Neural progenitor cell (in vitro differentiated cells): ENCODE measurements around the gene LRRC8D. TPM values are rescaled to one million over a fixed set of nuclear protein-coding genes. Genes with fewer than 3 reads are reported as not detected.

Source experiments
- DNase-seq: peaks from one replicate; pipeline ENCODE4 v3.0.0-alpha.2; 2016; ENCODE audit warnings: low spot score
- H2AFZ ChIP-seq: fragments of 200-600 bp; sonication (generic); replicated peaks from 2 replicates; pipeline ENCODE4 v1.6.1; 2016; ENCODE audit warnings: antibody characterized with exemption
- H3F3A ChIP-seq: fragments of 200-600 bp; sonication (generic); 2 replicates; pipeline ENCODE4 v1.6.1; 2016; ENCODE audit warnings: antibody characterized with exemption, low read depth
- H3K27ac ChIP-seq: fragments of 200-600 bp; sonication (generic); 2 replicates; pipeline ENCODE4 v1.5.1; 2016; ENCODE audit warnings: mild to moderate bottlenecking
- H3K27me3 ChIP-seq: fragments of 200-600 bp; sonication (generic); 2 replicates; pipeline ENCODE4 v1.6.1; 2016; ENCODE audit warnings: mild to moderate bottlenecking, moderate library complexity
- H3K36me3 ChIP-seq: fragments of 200-600 bp; sonication (generic); 2 replicates; pipeline ENCODE4 v1.5.1; 2016
- H3K4me1 ChIP-seq: fragments of 200-600 bp; sonication (generic); 2 replicates; pipeline ENCODE4 v1.6.1; 2016; ENCODE audit warnings: mixed run types
- H3K4me2 ChIP-seq: fragments of 200-600 bp; sonication (generic); 2 replicates; pipeline ENCODE4 v1.6.1; 2016
- H3K4me3 ChIP-seq: fragments of 200-600 bp; sonication (generic); 2 replicates; pipeline ENCODE4 v1.5.1; 2016
- H3K79me2 ChIP-seq: fragments of 200-600 bp; sonication (generic); 2 replicates; pipeline ENCODE4 v1.6.1; 2016; ENCODE audit warnings: low read depth
- H3K9ac ChIP-seq: fragments of 200-600 bp; sonication (generic); 2 replicates; pipeline ENCODE4 v1.6.1; 2016
- H3K9me3 ChIP-seq: fragments of 200-600 bp; sonication (generic); 2 replicates; pipeline ENCODE4 v1.5.1; 2016; ENCODE audit warnings: low read depth
- H4K20me1 ChIP-seq: fragments of 200-600 bp; sonication (generic); 2 replicates; pipeline ENCODE4 v1.6.1; 2016; ENCODE audit warnings: low read depth
- H3K27ac Mint-ChIP-seq: 3 replicates; pipeline ENCODE4 v1.8.0; 2021; ENCODE audit warnings: mixed read lengths
- H3K27me3 Mint-ChIP-seq: 2 replicates; pipeline ENCODE4 v1.8.0; 2022; ENCODE audit warnings: low read depth, mild to moderate bottlenecking, inconsistent platforms, moderate library complexity, mixed read lengths; ENCODE audit not compliant: insufficient read depth
- H3K36me3 Mint-ChIP-seq: 3 replicates; pipeline ENCODE4 v1.8.0; 2021; ENCODE audit warnings: mixed read lengths
- H3K4me1 Mint-ChIP-seq: 3 replicates; pipeline ENCODE4 v1.8.0; 2021; ENCODE audit warnings: mixed read lengths
- H3K4me3 Mint-ChIP-seq: 3 replicates; pipeline ENCODE4 v1.8.0; 2021; ENCODE audit warnings: mild to moderate bottlenecking, moderate library complexity, mixed read lengths
- H3K9me3 Mint-ChIP-seq: 3 replicates; pipeline ENCODE4 v1.8.0; 2020; ENCODE audit warnings: mixed read lengths
- EZH2 ChIP-seq: fragments of 200-600 bp; sonication (generic); IDR thresholded peaks from 2 replicates; pipeline ENCODE4 v1.6.1; 2017; ENCODE audit warnings: antibody characterized with exemption, mild to moderate bottlenecking, moderate library complexity
- EZH2phosphoT487 ChIP-seq: fragments of 200-600 bp; sonication (generic); IDR thresholded peaks from 2 replicates; pipeline ENCODE4 v1.6.1; 2017; ENCODE audit warnings: antibody characterized with exemption
- total RNA-seq: library from RNA; depleted of rRNA; stranded (reverse); fragments of >200 nt; gene quantifications from 2 replicates; pipeline ENCODE4 v1.2.3, GENCODE V29; 2015; ENCODE audit warnings: low replicate concordance
- TF ChIP-seq, protein P1 (sequence below): fragments of 200-600 bp; sonication (generic); IDR thresholded peaks from 2 replicates; pipeline ENCODE4 v1.5.1; 2017; ENCODE audit warnings: antibody characterized with exemption, mild to moderate bottlenecking

The LRRC8D gene
- total RNA-seq, 1 donor from 2014 or later = 55.7 TPM

DNA sequence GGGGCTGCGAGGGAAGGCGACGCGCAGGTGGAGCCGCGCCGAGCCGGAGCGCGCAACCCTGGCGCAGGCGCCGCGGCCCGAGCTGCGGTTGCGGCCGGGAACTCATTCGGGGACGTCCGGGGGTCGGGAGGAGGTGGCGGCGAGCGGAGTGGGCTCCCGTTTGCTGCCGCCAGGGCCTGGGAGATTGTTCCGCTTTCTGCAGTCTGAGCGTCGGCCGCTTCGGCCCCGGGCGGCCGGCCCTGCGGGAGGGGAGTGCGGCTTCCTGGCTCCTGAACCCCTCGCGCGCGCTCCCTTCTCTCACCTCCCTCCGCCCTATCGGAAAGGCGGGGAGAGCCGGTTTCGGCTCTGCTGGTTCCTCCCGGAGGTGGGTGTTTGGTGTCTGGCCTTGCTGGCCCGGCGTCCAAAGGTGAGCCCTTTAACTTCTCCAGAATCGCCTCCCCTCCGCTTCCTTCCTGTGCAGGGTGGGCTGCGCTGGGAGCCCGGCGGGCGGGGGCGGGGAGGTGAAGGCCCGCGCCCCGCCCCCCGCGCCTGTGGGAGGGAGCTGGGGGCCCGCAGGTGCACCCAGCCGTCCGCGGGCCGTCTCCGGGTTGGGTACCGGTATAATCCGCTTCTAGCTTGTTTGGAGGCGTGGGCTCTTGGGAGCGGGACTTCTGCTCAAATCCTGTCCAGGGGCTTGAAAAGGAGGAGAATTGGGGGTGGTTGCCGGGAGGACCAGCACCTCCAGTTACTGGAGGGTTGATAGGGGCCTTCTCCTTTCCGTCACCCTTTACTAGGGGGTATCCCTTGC, 683 bp downstream of the LRRC8D start:
- H3K36me3 ChIP-seq = no peaks in the 10 kb centered on the region
- H3K4me3 Mint-ChIP-seq = peak overlapping the region; percentile 94
- peaks cover 2% of the 10 kb centered on the region for H3K27me3 Mint-ChIP-seq
- peak; percentile 89 for DNase-seq
- H3K4me1 Mint-ChIP-seq = peaks cover 19% of the 10 kb centered on the region
- H3K36me3 Mint-ChIP-seq = peaks cover 20% of the 10 kb centered on the region
- no peaks in the 10 kb centered on the region for H3K9me3 Mint-ChIP-seq
- H3K27ac Mint-ChIP-seq = no peak overlapping the region
- H3K4me1 ChIP-seq = peaks cover 20% of the 10 kb centered on the region
- peaks cover 73% of the 10 kb centered on the region for H3K79me2 ChIP-seq
- peak overlapping the region; percentile 60 for H2AFZ ChIP-seq
- H4K20me1 ChIP-seq = peaks cover 40% of the 10 kb centered on the region
- H3K9ac ChIP-seq = peak overlapping the region; percentile 75
- no peak for TF ChIP-seq EZH2
- TF ChIP-seq, protein P1, sequence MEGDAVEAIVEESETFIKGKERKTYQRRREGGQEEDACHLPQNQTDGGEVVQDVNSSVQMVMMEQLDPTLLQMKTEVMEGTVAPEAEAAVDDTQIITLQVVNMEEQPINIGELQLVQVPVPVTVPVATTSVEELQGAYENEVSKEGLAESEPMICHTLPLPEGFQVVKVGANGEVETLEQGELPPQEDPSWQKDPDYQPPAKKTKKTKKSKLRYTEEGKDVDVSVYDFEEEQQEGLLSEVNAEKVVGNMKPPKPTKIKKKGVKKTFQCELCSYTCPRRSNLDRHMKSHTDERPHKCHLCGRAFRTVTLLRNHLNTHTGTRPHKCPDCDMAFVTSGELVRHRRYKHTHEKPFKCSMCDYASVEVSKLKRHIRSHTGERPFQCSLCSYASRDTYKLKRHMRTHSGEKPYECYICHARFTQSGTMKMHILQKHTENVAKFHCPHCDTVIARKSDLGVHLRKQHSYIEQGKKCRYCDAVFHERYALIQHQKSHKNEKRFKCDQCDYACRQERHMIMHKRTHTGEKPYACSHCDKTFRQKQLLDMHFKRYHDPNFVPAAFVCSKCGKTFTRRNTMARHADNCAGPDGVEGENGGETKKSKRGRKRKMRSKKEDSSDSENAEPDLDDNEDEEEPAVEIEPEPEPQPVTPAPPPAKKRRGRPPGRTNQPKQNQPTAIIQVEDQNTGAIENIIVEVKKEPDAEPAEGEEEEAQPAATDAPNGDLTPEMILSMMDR = peak; percentile 11
- peak; percentile 39 for TF ChIP-seq EZH2phosphoT487
- peak overlapping the region; percentile 79 for H3K27ac ChIP-seq
- H3K27me3 ChIP-seq = peaks cover 7% of the 10 kb centered on the region
- peak overlapping the region; percentile 90 for H3K4me3 ChIP-seq
- H3F3A ChIP-seq = peaks cover 11% of the 10 kb centered on the region
- no peaks in the 10 kb centered on the region for H3K9me3 ChIP-seq
- peak overlapping the region; percentile 93 for H3K4me2 ChIP-seq

DNA sequence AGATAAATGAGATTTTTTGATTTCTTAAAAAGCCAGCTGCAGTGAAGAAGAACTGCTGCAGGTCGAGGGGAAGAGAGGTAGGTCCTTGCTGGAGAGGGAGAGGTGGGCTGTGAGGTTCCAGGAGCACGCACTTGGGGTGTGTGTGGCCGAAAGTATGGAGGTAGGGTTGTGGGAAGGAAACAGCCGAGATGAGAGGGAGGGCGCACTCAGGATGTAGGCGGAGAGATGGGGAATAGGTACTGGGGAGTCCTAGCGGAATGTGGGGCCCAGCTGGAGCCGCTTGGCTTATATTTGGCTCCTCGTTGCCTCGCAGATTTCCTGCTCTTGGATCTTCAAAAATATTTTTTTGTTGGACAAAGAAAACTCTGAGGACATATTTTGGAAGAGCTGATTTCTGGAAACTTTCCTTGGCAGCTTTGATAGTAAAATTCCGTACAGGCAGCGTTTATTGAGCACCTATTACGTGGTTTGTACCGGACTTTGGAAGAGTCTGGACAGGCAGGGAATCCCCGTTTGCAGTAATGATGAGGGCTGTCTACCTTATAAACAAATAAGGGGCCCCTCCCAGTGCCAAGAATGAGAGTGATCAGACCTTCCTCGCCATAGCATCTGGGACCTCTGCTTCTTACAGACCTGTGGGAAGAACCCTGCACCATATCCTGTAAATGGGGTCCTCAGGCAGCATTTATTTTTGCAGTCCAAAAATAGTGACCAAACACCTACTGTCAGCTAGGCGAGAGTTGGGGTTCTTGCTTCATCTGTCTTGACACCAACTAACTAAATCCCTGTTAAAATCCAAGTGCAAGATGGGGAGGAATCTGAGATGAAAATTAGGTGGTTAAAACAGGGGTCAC, 1.5 kb downstream of the LRRC8D start:
- Mint-ChIP-seq H3K4me3 (peak overlapping the region; percentile 94), H3K9me3 (no peaks in the 10 kb centered on the region), H3K27ac (no peak overlapping the region), H3K36me3 (peaks cover 24% of the 10 kb centered on the region), H3K4me1 (peaks cover 19% of the 10 kb centered on the region), H3K27me3 (peaks cover 2% of the 10 kb centered on the region)
- no peaks in the 10 kb centered on the region for H3K36me3 ChIP-seq
- peaks cover 7% of the 10 kb centered on the region for H3K27me3 ChIP-seq
- H3K4me1 ChIP-seq = peaks cover 20% of the 10 kb centered on the region
- H3K4me2 ChIP-seq = peak overlapping the region; percentile 93
- peak overlapping the region; percentile 60 for H2AFZ ChIP-seq
- peaks cover 81% of the 10 kb centered on the region for H3K79me2 ChIP-seq
- peaks cover 11% of the 10 kb centered on the region for H3F3A ChIP-seq
- DNase-seq = peak; percentile 41
- H4K20me1 ChIP-seq = peaks cover 42% of the 10 kb centered on the region
- H3K27ac ChIP-seq = peak overlapping the region; percentile 79
- H3K4me3 ChIP-seq = peak overlapping the region; percentile 90
- TF ChIP-seq EZH2 (no peak), EZH2phosphoT487 (no peak)
- H3K9me3 ChIP-seq = no peaks in the 10 kb centered on the region
- H3K9ac ChIP-seq = peak overlapping the region; percentile 75

DNA sequence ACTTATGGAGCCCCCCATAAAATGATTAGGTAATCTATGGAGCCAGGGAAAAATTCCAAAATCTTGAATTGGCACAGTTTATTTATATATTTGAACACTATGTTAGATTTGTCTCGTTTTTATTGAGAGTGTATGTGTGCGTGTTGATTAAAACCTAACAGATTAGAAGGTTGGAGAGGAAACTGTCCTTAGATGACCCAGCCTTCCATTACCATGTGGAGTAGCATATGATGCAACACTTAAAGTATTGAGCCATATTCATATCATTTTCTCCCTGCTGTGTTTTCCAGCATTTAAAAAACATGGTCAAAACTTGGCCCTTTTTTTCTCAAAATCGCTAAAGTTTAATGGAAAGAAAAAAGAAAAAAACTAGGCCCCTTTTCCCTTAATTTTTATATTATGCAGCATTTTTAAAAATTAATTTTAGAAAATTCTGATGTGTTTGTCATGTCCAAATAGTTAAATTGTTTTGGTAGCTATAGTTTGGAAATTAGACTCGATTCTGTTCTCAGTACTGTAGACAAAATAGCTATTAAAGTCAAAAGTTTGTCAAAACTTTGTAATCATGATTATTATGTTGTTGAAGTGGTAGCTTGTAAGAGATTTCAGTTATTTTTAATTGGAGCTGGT, 2.3 kb downstream of the LRRC8D start:
- H3K79me2 ChIP-seq = peaks cover 89% of the 10 kb centered on the region
- no peak overlapping the region for H3K9ac ChIP-seq

More for the DNA sequence above, 2.3 kb downstream of the LRRC8D start:
- Histone ChIP-seq H3K4me3 (peak overlapping the region; percentile 90), H3K36me3 (no peaks in the 10 kb centered on the region), H3K9me3 (no peaks in the 10 kb centered on the region), H3K4me2 (peak overlapping the region; percentile 93), H3F3A (peaks cover 11% of the 10 kb centered on the region), H3K27ac (no peak overlapping the region), H4K20me1 (peaks cover 42% of the 10 kb centered on the region), H3K4me1 (peaks cover 20% of the 10 kb centered on the region), H2AFZ (no peak overlapping the region), H3K27me3 (peaks cover 7% of the 10 kb centered on the region)
- no peak for TF ChIP-seq EZH2
- TF ChIP-seq, protein P1 = no peak
- no peak for TF ChIP-seq EZH2phosphoT487
- Mint-ChIP-seq H3K27me3 (peaks cover 2% of the 10 kb centered on the region), H3K27ac (no peak overlapping the region), H3K9me3 (no peaks in the 10 kb centered on the region), H3K4me3 (peak overlapping the region; percentile 94), H3K36me3 (peaks cover 29% of the 10 kb centered on the region), H3K4me1 (peaks cover 19% of the 10 kb centered on the region)
- no peak for DNase-seq
